ENCODE data around the gene M1AP. TPM values are rescaled to one million over a fixed set of nuclear protein-coding genes. Genes with fewer than 3 reads are reported as not detected.

Gene M1AP
- total and polyA plus RNA-seq, 2 of the 8 experiments (the other 6 are each of a cell fraction or from before 2014, with no cell fraction given), result 4.8 TPM

- TF ChIP-seq EZH2 (IDR thresholded peaks at IDR 0.05; ENCODE audit: low read depth, low read length, severe bottlenecking) (no peak), E2F6 (IDR thresholded peaks at IDR 0.05) (0 out of 2 replicates have a peak, but pooled peaks have one; percentile 18), GTF2F1 (IDR thresholded peaks at IDR 0.05; ENCODE audit: borderline replicate concordance, low read depth, low read length) (no peak), BCL11A (IDR thresholded peaks at IDR 0.05; ENCODE audit: low read depth in 2 of 2, low read length in 2 of 2) (no peak), POLR2AphosphoS5 (IDR thresholded peaks at IDR 0.05; ENCODE audit: low read depth, low read length) (peak; percentile 31), JUND (IDR thresholded peaks at IDR 0.05; ENCODE audit: low read length) (peak; percentile 86; the same call in 1 of the 2 replicates), TCF12 (IDR thresholded peaks at IDR 0.05; ENCODE audit: low read depth, low read length) (no peak), SP4 (IDR thresholded peaks at IDR 0.05; ENCODE audit: low read length) (peak; percentile 89), TEAD4 (IDR thresholded peaks at IDR 0.05; ENCODE audit: low read depth, low read length) (peak; percentile 73), FOSL1 (IDR thresholded peaks at IDR 0.05; ENCODE audit: insufficient read depth, low read depth, low read length) (no peak), MAFK (IDR thresholded peaks at IDR 0.05; ENCODE audit: low read depth, low read length) (peak; percentile 97), KDM1A (IDR thresholded peaks at IDR 0.05; ENCODE audit: borderline replicate concordance, low read length) (peak; percentile 53; the same call in 1 of the 2 replicates), KDM5A (IDR thresholded peaks at IDR 0.05; ENCODE audit: low read length) (no peak), USF2 (IDR thresholded peaks at IDR 0.05; ENCODE audit: low read length) (no peak), TBP (IDR thresholded peaks at IDR 0.05; ENCODE audit: low read depth, low read length) (no peak), TAF1 (IDR thresholded peaks at IDR 0.05; ENCODE audit: low read depth, low read length) (peak; percentile 28), PHF8 (conservative IDR thresholded peaks at IDR 0.05; ENCODE audit: low read depth, low read length) (peak; percentile 38), SUZ12 (IDR thresholded peaks at IDR 0.05; ENCODE audit: low read length) (no peak), YY1 (IDR thresholded peaks at IDR 0.05; ENCODE audit: low read depth, low read length) (no peak), CREB1 (IDR thresholded peaks at IDR 0.05) (peak; percentile 100), KDM4A (IDR thresholded peaks at IDR 0.05; ENCODE audit: low read depth, low read length, severe bottlenecking) (peak; percentile 43)
These were observed 94.0 kb downstream of the M1AP start, which contains the start of the genes DOK1 and LOXL3 (continued) for GRCh38 chr2:74553892-74554819.
